Upper lobe of left lung (tissue), 6 donors: ENCODE results near the gene UBAC2. TPM values are rescaled to one million over a fixed set of nuclear protein-coding genes. Genes with fewer than 3 reads are reported as not detected.

Experiments used
- ATAC-seq, 2 donors: fragments of 200-7000 bp; cut with Tn5 transposase; one replicate each; pipeline ENCODE4 v1.9.1; 2022; ENCODE audit warnings: mild to moderate bottlenecking in 2 of 2, moderate library complexity in 2 of 2; ENCODE audit not compliant: low FRiP score in 2 of 2
- DNase-seq, 2 donors: peaks; one replicate each; pipeline ENCODE4 v3.0.0-alpha.2; 2019 to 2020
- H3K27ac ChIP-seq, 4 donors: fragments of 200-600 bp; sonication (generic); one replicate each; pipeline ENCODE4 v1.5.1; 2016 to 2019
- H3K27me3 ChIP-seq, 4 donors: fragments of 200-600 bp; sonication (generic); one replicate each; pipeline ENCODE4 v1.5.1; 2017 to 2019
- H3K36me3 ChIP-seq, 4 donors: fragments of 200-600 bp; sonication (generic); one replicate each; pipeline ENCODE4 v1.5.1; 2016 to 2019
- H3K4me1 ChIP-seq, 4 donors: fragments of 200-600 bp; sonication (generic); one replicate each; pipeline ENCODE4 v1.5.1; 2018 to 2019
- H3K4me3 ChIP-seq, 4 donors: fragments of 200-600 bp; sonication (generic); one replicate each; pipeline ENCODE4 v1.5.1; 2017 to 2019; ENCODE audit warnings: mild to moderate bottlenecking in 2 of 4, moderate library complexity in 1 of 4
- H3K9me3 ChIP-seq, 4 donors: fragments of 200-600 bp; sonication (generic); one replicate each; pipeline ENCODE4 v1.5.1; 2018 to 2019
- CTCF ChIP-seq, 6 experiments: fragments of 450-650 bp in 4 of 6; fragments of 200-600 bp in 2 of 6; sonication (generic) in 2 of 6; IDR thresholded peaks; one replicate each; pipeline ENCODE4 v1.5.1; 2016 to 2019; ENCODE audit warnings: antibody characterized with exemption in 6 of 6
- EP300 ChIP-seq, 4 donors: sonication (generic); formaldehyde crosslinking; IDR thresholded peaks; one replicate each; pipeline ENCODE4 v1.5.1; 2017; ENCODE audit warnings: antibody characterized with exemption in 4 of 4, control low read depth in 2 of 4
- POLR2A ChIP-seq, 4 donors: fragments of 450-650 bp; IDR thresholded peaks; one replicate each; pipeline ENCODE4 v1.5.1; 2016 to 2017; ENCODE audit warnings: antibody characterized with exemption in 4 of 4, mild to moderate bottlenecking in 2 of 4
- POLR2AphosphoS5 ChIP-seq, 2 donors: sonication (generic); formaldehyde crosslinking; IDR thresholded peaks; one replicate each; pipeline ENCODE4 v1.5.1; 2017; ENCODE audit warnings: antibody characterized with exemption in 2 of 2
- WGBS, 2 donors: methylation state at CpG; one replicate each; pipeline ENCODE4 v1.1.5; 2017 to 2018; 5-methylcytosine and 5-hydroxymethylcytosine counted together
- total RNA-seq, 6 donors: library from RNA; depleted of rRNA in 4 of 6; stranded (reverse); fragments of >200 nt in 4 of 6; gene quantifications; one replicate each; pipeline versions ENCODE4 v1.1.0 to v1.2.1, GENCODE V29; 2016 to 2021
- donor health status: DM: no; HTN: no; CAD: no; lungs with moderate emphysema.
- donor health status: DM: no; HTN: yes; CAD: no; lungs with severe emphysema.

The UBAC2 gene
- total RNA-seq, 6 donors from 2014 or later = 29.3 to 55.5 (median 47.7) TPM

- no peaks in the 10 kb centered on the region for H3K27me3 ChIP-seq
- H3K36me3 ChIP-seq = peaks cover 0 to 18% (median 0%) of the 10 kb centered on the region in 4 donors
- DNase-seq = no peak
- no peak overlapping the region for H3K4me3 ChIP-seq
- TF ChIP-seq CTCF (IDR thresholded peaks at IDR 0.05) (no peak), POLR2AphosphoS5 (IDR thresholded peaks at IDR 0.05) (no peak), POLR2A (IDR thresholded peaks at IDR 0.05) (no peak), EP300 (IDR thresholded peaks at IDR 0.05) (no peak)
- whole genome bisulfite sequencing, 2 donors = 53 to 77% methylated on average over 9 of the region's 9 CpGs
- no peaks in the 10 kb centered on the region for H3K9me3 ChIP-seq
- ATAC-seq = no peak
- H3K27ac ChIP-seq = peak overlapping the region in 1 of 4 donors; percentile 23
- peaks cover 0 to 8% (median 0%) of the 10 kb centered on the region in 4 donors for H3K4me1 ChIP-seq
Observed at GRCh38 chr13:99332456-99332855, 131.8 kb downstream of the UBAC2 start.

DNA sequence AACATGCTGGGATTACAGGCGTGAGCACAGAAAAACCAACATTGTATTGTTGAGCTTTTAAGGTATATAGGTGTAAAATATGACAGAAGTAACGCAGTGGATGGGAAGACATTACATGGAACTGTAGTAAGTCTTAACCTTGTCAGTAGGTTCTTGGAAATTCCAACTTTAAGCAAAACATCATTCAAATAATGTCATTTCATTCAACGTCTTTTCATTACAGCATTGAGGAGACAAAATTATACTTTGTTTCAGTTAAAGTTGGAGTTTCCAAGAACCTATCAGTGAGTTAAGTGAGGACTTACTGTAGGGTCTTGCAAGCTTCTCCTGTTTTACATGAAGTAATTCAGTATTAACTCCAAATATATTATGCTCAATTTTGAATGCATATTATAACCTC lies 133.6 kb downstream of the UBAC2 start:
- no peak overlapping the region for H3K27ac ChIP-seq
- DNase-seq = no peak
- WGBS, 2 donors = 93 to 95% methylated on average over 3 of the region's 3 CpGs
- peaks cover 0 to 8% (median 0%) of the 10 kb centered on the region in 4 donors for H3K4me1 ChIP-seq
- no peak overlapping the region for H3K4me3 ChIP-seq
- no peaks in the 10 kb centered on the region for H3K9me3 ChIP-seq
- ATAC-seq = no peak
- no peak for TF ChIP-seq POLR2AphosphoS5 (IDR thresholded peaks at IDR 0.05)
- TF ChIP-seq EP300 (IDR thresholded peaks at IDR 0.05) = no peak
- no peak for TF ChIP-seq CTCF (IDR thresholded peaks at IDR 0.05)
- no peak for TF ChIP-seq POLR2A (IDR thresholded peaks at IDR 0.05)
- H3K36me3 ChIP-seq = peaks cover 0 to 15% (median 0%) of the 10 kb centered on the region in 4 donors
- H3K27me3 ChIP-seq = no peaks in the 10 kb centered on the region

- H3K36me3 ChIP-seq = peaks cover 0 to 12% (median 0%) of the 10 kb centered on the region in 4 donors
- ATAC-seq (no peak), DNase-seq (no peak)
- no peaks in the 10 kb centered on the region for H3K9me3 ChIP-seq
- TF ChIP-seq EP300 (IDR thresholded peaks at IDR 0.05) (no peak), POLR2A (IDR thresholded peaks at IDR 0.05) (no peak)
- no peak overlapping the region for H3K27ac ChIP-seq
- no peaks in the 10 kb centered on the region for H3K27me3 ChIP-seq
- WGBS, 2 donors = 90 to 93% methylated on average over 2 of the region's 2 CpGs
- peaks cover 0 to 8% (median 0%) of the 10 kb centered on the region in 4 donors for H3K4me1 ChIP-seq
- no peak overlapping the region for H3K4me3 ChIP-seq
Observed at GRCh38 chr13:99335087-99335486, 134.4 kb downstream of the UBAC2 start.

DNA sequence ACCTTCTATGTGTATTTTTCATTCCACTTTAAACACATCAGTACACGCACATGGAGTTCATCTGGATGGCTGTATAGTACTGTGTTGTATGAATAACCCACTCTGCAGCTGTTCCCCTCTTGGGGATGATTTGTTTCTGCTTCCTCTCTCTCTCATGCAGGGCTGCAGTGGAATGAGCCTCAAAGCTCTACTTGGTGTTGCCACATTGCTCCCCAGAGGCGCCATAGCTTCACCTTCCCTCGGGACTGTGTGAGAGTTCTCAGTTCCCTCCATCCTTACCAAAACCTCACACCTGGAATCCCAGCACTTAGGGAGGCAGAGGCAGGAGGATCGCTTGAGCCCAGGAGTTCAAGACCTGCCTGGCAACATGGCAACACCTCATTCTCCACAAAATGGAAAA lies 134.9 kb downstream of the UBAC2 start:
- Histone ChIP-seq H3K9me3 (no peaks in the 10 kb centered on the region), H3K4me1 (peaks cover 0 to 8% (median 0%) of the 10 kb centered on the region in 4 donors), H3K4me3 (no peak overlapping the region), H3K27ac (no peak overlapping the region), H3K27me3 (no peaks in the 10 kb centered on the region), H3K36me3 (peaks cover 0 to 17% (median 4%) of the 10 kb centered on the region in 4 donors)
- 81 to 85% methylated on average over 4 of the region's 4 CpGs for WGBS, 2 donors
- ATAC-seq (peak in 1 of 2 donors; percentile 12), DNase-seq (no peak)
- TF ChIP-seq POLR2A (IDR thresholded peaks at IDR 0.05) (no peak), EP300 (IDR thresholded peaks at IDR 0.05) (no peak), CTCF (IDR thresholded peaks at IDR 0.05) (no peak), POLR2AphosphoS5 (IDR thresholded peaks at IDR 0.05) (no peak)

- Histone ChIP-seq H3K27ac (no peak overlapping the region), H3K4me3 (no peak overlapping the region), H3K4me1 (no peaks in the 10 kb centered on the region), H3K9me3 (no peaks in the 10 kb centered on the region), H3K27me3 (no peaks in the 10 kb centered on the region), H3K36me3 (peaks cover 4 to 51% (median 27%) of the 10 kb centered on the region in 4 donors)
- no peak for TF ChIP-seq EP300 (IDR thresholded peaks at IDR 0.05)
- ATAC-seq (no peak), DNase-seq (no peak)
- WGBS, 2 donors = 93 to 97% methylated on average over 5 of the region's 5 CpGs
Observed at GRCh38 chr13:99339230-99339721, 138.6 kb downstream of the UBAC2 start.

GRCh38 chr13:99339736-99340397 lies 139.2 kb downstream of the UBAC2 start:
- no peak for ATAC-seq
- DNase-seq = no peak
- no peak overlapping the region for H3K4me3 ChIP-seq
- no peaks in the 10 kb centered on the region for H3K9me3 ChIP-seq
- TF ChIP-seq EP300 (IDR thresholded peaks at IDR 0.05) (no peak), POLR2AphosphoS5 (IDR thresholded peaks at IDR 0.05) (no peak), CTCF (IDR thresholded peaks at IDR 0.05) (no peak), POLR2A (IDR thresholded peaks at IDR 0.05) (no peak)
- no peaks in the 10 kb centered on the region for H3K27me3 ChIP-seq
- peaks cover 4 to 51% (median 28%) of the 10 kb centered on the region in 4 donors for H3K36me3 ChIP-seq
- 80 to 86% methylated on average over 8 of the region's 8 CpGs for WGBS, 2 donors
- no peaks in the 10 kb centered on the region for H3K4me1 ChIP-seq
- H3K27ac ChIP-seq = no peak overlapping the region
